HepG2 (cell line): ENCODE data around the gene PTCD3. TPM values are rescaled to one million over a fixed set of nuclear protein-coding genes. Genes with fewer than 3 reads are reported as not detected.

Experiments used
- AKNA ChIP-seq: sonication (generic); formaldehyde crosslinking; IDR thresholded peaks from 2 replicates; pipeline ENCODE4 v1.4.0; 2020; ENCODE audit warnings: missing genetic modification reagents, borderline replicate concordance
- MXI1 ChIP-seq: IDR thresholded peaks from 3 replicates; pipeline ENCODE4 v1.6.1; 2012; ENCODE audit warnings: low read depth, low read length, inconsistent platforms, borderline replicate concordance
- PREB ChIP-seq: sonication (generic); formaldehyde crosslinking; IDR thresholded peaks from 2 replicates; pipeline ENCODE4 v1.4.0; 2020; ENCODE audit warnings: missing genetic modification reagents
- SMC3 ChIP-seq: IDR thresholded peaks from 2 replicates; pipeline ENCODE4 v1.6.1; 2011; ENCODE audit warnings: low read length, improper control_type of control experiment
- ZHX2 ChIP-seq, 2 experiments: sonication (generic) in 1 of 2; formaldehyde crosslinking in 1 of 2; IDR thresholded peaks; 2 replicates each; pipeline versions ENCODE4 v1.6.1 to v1.9.0; 2014 to 2022; ENCODE audit warnings: antibody characterized with exemption in 1 of 2, borderline replicate concordance in 1 of 2, inconsistent platforms in 1 of 2, low read depth in 1 of 2, missing genetic modification reagents in 1 of 2
- ZNF841 ChIP-seq: sonication (generic); formaldehyde crosslinking; IDR thresholded peaks from 2 replicates; pipeline ENCODE4 v1.8.1; 2023; ENCODE audit warnings: missing genetic modification reagents, borderline replicate concordance
- polyA plus RNA-seq, 8 experiments: library from polyadenylated mRNA; depleted of rRNA in 3 of 8; stranded (reverse) in 7 of 8; unstranded in 1 of 8; fragments of >200 nt; fragmentation: Illumina TruSeq in 4 of 8; extraction: Trizol in 4 of 8; gene quantifications; 2 replicates each; pipeline versions ENCODE4 v1.2.1 to v1.2.3, GENCODE V29; 2011 to 2016; ENCODE audit warnings: low read depth in 4 of 8, missing spikeins in 1 of 8, mixed read lengths in 1 of 8; ENCODE audit not compliant: insufficient read depth in 1 of 8
- total RNA-seq, 5 experiments: library from RNA; depleted of rRNA; stranded (reverse); fragments of >200 nt; fragmentation: Illumina TruSeq; extraction: Trizol; gene quantifications; 2 replicates each; pipeline ENCODE4 v1.2.3, GENCODE V29; 2016; ENCODE audit warnings: low read depth in 1 of 5
- TF ChIP-seq, protein P1 (sequence below): sonication (generic); formaldehyde crosslinking; IDR thresholded peaks from 2 replicates; pipeline ENCODE4 v1.4.0; 2020; ENCODE audit warnings: mild to moderate bottlenecking, missing genetic modification reagents
- TF ChIP-seq, protein P2 (sequence below): sonication (generic); formaldehyde crosslinking; IDR thresholded peaks from 2 replicates; pipeline ENCODE4 v1.4.0; 2020; ENCODE audit warnings: missing genetic modification reagents
- TF ChIP-seq, protein P3 (sequence below): sonication (generic); formaldehyde crosslinking; IDR thresholded peaks from 2 replicates; pipeline ENCODE4 v1.4.0; 2020; ENCODE audit warnings: missing genetic modification reagents

Gene PTCD3
- total and polyA plus RNA-seq, 2 of the 13 experiments (the other 11 are each of a cell fraction or from before 2014, with no cell fraction given), result 124 to 309 TPM

- TF ChIP-seq AKNA (CRISPR knock-in tag), result no peak
- TF ChIP-seq PREB (CRISPR knock-in tag), result no peak
- peak; percentile 95; the same call in 1 of the 3 replicates for TF ChIP-seq MXI1
- TF ChIP-seq, protein P1, sequence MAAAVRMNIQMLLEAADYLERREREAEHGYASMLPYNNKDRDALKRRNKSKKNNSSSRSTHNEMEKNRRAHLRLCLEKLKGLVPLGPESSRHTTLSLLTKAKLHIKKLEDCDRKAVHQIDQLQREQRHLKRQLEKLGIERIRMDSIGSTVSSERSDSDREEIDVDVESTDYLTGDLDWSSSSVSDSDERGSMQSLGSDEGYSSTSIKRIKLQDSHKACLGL (CRISPR knock-in tag), result no peak; the same call in 1 of the 2 replicates
- TF ChIP-seq, protein P2, sequence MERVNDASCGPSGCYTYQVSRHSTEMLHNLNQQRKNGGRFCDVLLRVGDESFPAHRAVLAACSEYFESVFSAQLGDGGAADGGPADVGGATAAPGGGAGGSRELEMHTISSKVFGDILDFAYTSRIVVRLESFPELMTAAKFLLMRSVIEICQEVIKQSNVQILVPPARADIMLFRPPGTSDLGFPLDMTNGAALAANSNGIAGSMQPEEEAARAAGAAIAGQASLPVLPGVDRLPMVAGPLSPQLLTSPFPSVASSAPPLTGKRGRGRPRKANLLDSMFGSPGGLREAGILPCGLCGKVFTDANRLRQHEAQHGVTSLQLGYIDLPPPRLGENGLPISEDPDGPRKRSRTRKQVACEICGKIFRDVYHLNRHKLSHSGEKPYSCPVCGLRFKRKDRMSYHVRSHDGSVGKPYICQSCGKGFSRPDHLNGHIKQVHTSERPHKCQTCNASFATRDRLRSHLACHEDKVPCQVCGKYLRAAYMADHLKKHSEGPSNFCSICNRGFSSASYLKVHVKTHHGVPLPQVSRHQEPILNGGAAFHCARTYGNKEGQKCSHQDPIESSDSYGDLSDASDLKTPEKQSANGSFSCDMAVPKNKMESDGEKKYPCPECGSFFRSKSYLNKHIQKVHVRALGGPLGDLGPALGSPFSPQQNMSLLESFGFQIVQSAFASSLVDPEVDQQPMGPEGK (CRISPR knock-in tag), result peak; percentile 49; the same call in 1 of the 2 replicates
- no peak for TF ChIP-seq SMC3
- TF ChIP-seq, protein P3, sequence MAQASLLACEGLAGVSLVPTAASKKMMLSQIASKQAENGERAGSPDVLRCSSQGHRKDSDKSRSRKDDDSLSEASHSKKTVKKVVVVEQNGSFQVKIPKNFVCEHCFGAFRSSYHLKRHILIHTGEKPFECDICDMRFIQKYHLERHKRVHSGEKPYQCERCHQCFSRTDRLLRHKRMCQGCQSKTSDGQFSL, result no peak
- TF ChIP-seq ZHX2 (IDR thresholded peaks at IDR 0.05; ENCODE audit: low read depth), result peak; percentile 94
- TF ChIP-seq ZHX2 (CRISPR knock-in tag; IDR thresholded peaks at IDR 0.05; ENCODE audit: borderline replicate concordance), result no peak
- no peak for TF ChIP-seq ZNF841 (CRISPR knock-in tag)
Measured at GRCh38 chr2:86105969-86106945, at the start of gene PTCD3 (continued).
